ENCODE data around the gene FSTL1. TPM values are rescaled to one million over a fixed set of nuclear protein-coding genes. Genes with fewer than 3 reads are reported as not detected.

FSTL1 gene
- total RNA-seq, 6 experiments from 2014 or later, result 32.8 to 50.0 (median 45.5) TPM

DNA sequence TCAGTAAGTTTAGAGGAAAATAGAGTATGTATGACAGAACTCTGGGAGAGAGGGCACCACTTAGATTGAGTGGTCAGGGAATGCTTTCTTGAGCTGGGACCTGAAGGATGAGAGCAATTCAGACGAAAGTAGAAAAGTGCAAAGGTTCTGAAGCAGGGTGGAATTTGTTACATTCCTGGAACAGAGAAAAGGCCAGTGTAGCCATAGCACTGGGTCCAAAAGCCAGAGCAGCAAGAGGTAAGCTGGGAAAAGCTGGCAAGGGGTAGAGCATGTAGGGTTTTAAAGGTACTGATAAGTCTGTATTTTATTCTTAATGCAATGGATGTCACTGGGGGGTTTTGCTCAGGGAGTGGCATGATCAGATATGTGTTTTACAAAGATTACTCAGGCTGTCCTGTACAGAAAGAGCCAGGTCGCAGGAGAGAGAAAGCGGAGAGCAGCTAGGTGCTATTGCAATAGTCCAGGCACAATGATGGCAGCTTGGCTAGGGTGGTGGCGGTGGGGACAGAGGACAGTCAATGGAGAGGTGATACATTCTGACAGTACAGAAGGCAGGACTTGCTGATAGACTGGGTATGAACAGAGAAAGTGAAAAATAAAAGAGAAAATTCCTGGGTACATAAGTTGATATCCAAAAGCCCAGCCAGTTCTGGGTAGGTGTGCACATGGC lies 17.0 kb downstream of the FSTL1 start:
- DNase-seq (no peak), ATAC-seq (peak in 2 of 4 donors; percentile 58 to 75)
- Histone ChIP-seq H3K4me1 (peaks cover 0 to 16% (median 0%) of the 10 kb centered on the region in 4 donors), H3K36me3 (no peaks in the 10 kb centered on the region), H3K9me3 (no peaks in the 10 kb centered on the region), H3K27ac (no peak overlapping the region), H3K4me3 (no peak overlapping the region), H3K27me3 (no peaks in the 10 kb centered on the region)
- no peak for TF ChIP-seq CTCF (IDR thresholded peaks at IDR 0.05)
- TF ChIP-seq POLR2A (IDR thresholded peaks at IDR 0.05), result no peak
- intact Hi-C loops (cut with DNase I), result no loop called here
- 69% methylated on average over 4 of the region's 4 CpGs for WGBS (ENCODE audit: insufficient coverage, low coverage, low lambda C conversion rate, missing lambda C conversion rate)

DNA sequence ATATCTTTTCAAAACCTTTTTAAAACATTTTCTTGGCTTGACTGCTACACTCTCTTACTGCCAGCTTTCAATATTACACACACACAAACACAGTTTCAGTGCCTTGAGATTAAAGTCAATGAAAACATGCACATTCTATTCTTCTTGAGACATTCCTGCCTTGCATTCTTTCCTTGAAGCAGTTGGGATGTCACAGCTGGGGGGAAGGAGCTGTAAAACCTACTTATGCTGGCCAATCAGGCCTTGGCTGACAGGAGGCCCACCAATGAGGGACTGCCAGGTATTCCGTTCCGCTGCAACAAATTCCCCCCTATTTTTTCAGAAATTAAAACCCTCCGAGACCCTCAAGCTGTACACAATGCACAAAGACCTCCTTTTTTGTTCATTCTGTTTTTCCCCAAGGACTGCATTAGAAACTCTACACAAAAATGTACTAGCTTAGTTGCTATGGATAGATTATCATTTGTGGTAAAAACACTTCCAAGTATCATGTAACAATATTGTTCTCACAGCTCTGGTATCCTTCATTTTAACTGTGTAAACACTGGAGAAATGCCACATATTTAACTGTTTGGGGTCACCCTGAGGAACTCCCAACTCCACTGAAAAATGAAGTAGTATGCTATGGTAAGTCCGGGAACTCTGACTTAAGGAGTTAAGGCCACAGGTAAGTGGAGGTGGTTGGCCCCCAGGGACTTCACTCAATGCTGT lies 18.5 kb downstream of the FSTL1 start:
- no peaks in the 10 kb centered on the region for H3K36me3 ChIP-seq
- no peaks in the 10 kb centered on the region for H3K27me3 ChIP-seq
- intact Hi-C loops (cut with DNase I), result no loop called here
- peaks cover 0 to 16% (median 0%) of the 10 kb centered on the region in 4 donors for H3K4me1 ChIP-seq
- WGBS (ENCODE audit: insufficient coverage, low coverage, low lambda C conversion rate, missing lambda C conversion rate), result 92% methylated on average over 4 of the region's 4 CpGs
- no peak overlapping the region for H3K4me3 ChIP-seq
- H3K9me3 ChIP-seq, result no peaks in the 10 kb centered on the region
- no peak overlapping the region for H3K27ac ChIP-seq
- TF ChIP-seq CTCF (IDR thresholded peaks at IDR 0.05) (no peak), POLR2A (IDR thresholded peaks at IDR 0.05) (no peak)
- DNase-seq (no peak), ATAC-seq (no peak)

DNA sequence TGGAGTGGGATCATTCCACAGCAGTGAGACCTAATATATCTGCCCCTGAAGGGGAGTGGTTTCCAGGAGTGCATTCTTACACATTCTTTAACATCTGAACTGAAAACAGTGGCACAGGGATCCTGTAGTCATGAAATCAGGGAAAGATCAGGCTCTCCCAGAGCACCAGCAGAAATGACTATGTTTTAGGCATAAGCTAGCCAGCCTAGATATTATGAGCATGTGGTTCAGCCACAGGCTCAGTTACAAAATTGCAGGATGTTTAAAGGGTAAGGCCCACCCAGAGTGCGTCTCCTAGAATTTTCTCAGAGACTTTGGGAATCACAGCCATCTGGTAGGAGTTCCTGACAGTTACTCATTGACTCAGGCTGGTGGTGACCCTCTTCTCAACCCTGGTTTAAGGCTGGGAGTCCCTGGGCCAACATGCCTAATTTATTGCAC lies 20.9 kb downstream of the FSTL1 start:
- Histone ChIP-seq H3K27me3 (no peaks in the 10 kb centered on the region), H3K4me1 (peaks cover 0 to 21% (median 6%) of the 10 kb centered on the region in 4 donors), H3K36me3 (no peaks in the 10 kb centered on the region), H3K9me3 (no peaks in the 10 kb centered on the region), H3K4me3 (no peak overlapping the region), H3K27ac (no peak overlapping the region)
- intact Hi-C loops (cut with DNase I), result no loop called here
- 100% methylated on average over 1 of the region's 1 CpG for WGBS (ENCODE audit: insufficient coverage, low coverage, low lambda C conversion rate, missing lambda C conversion rate)
- no peak for ATAC-seq
- no peak for DNase-seq
- TF ChIP-seq POLR2A (IDR thresholded peaks at IDR 0.05), result no peak
- TF ChIP-seq CTCF (IDR thresholded peaks at IDR 0.05), result no peak

DNA sequence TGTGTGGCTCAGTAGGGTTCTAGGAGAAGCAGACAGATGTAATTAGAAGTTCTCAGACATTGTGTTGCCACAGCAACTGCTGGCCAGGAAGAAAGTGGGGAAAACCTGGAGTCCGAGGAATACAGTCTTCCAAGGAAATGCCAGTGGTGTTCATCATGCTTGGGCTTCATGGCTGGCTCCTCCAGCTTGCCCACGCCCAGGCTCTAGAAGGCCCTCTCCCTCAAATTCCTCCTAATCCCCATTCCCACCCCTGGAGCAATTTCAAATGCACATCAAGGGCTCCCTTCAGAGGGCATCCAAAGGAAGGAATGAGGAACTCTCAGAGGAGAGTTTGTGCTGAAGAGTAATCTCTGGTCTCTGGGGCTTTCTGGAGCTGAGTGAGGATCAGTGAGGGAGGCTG lies 21.9 kb downstream of the FSTL1 start:
- no peaks in the 10 kb centered on the region for H3K9me3 ChIP-seq
- H3K4me3 ChIP-seq, result no peak overlapping the region
- H3K36me3 ChIP-seq, result no peaks in the 10 kb centered on the region
- DNase-seq, result no peak
- H3K4me1 ChIP-seq, result peaks cover 0 to 20% (median 6%) of the 10 kb centered on the region in 4 donors
- no peak overlapping the region for H3K27ac ChIP-seq
- TF ChIP-seq POLR2A (IDR thresholded peaks at IDR 0.05), result no peak
- no peak for TF ChIP-seq CTCF (IDR thresholded peaks at IDR 0.05)
- 80% methylated on average over 1 of the region's 2 CpGs for WGBS (ENCODE audit: insufficient coverage, low coverage, low lambda C conversion rate, missing lambda C conversion rate)
- intact Hi-C loops (cut with DNase I), result no loop called here
- no peak for ATAC-seq
- H3K27me3 ChIP-seq, result no peaks in the 10 kb centered on the region

Measured in right lobe of liver (tissue), 6 donors.